HG02571 (cell line): ENCODE data around the gene NTN1.

Experiments
- ATAC-seq: cut with Tn5 transposase; IDR thresholded peaks from one replicate; pipeline ENCODE4 v1.9.1; 2021; ENCODE audit warnings: mild to moderate bottlenecking, moderate library complexity; ENCODE audit not compliant: unreplicated experiment

Gene NTN1

DNA sequence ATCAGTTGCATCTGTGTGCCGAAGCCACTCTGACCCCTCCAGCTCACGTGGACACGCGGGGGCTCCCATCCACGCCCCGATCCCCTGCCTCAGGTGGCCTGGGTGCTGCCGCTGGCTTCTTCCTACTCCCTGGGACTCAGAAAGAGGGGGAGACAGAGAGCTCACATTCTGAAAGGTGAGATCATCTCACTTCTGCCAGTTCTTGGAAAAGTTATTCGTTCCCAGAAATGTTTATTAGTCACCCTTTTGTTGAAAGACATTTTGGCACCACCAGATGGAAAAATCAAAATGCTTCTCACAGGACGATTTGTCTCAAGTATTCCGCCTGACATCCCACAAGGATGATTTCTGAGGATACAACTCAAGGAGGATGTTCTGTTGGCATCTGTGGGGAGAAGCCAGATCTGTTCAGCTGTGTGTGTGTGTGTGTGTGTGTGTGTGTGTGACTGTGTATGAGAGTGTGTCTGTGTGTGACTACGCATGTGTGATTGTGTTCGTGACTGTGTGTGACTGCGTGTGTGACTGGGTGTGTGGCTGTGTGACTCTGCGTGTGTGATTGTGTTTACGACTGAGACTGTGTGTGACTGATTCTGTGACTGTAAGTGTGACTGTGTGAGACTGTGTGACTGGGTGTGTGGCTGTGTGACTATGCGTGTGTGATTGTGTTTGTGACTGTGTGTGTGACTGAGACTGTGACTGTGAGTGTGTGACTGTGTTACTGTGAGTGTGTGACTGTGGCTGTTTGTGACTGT, 207.3 kb downstream of the NTN1 start:
- ATAC-seq: no peak

DNA sequence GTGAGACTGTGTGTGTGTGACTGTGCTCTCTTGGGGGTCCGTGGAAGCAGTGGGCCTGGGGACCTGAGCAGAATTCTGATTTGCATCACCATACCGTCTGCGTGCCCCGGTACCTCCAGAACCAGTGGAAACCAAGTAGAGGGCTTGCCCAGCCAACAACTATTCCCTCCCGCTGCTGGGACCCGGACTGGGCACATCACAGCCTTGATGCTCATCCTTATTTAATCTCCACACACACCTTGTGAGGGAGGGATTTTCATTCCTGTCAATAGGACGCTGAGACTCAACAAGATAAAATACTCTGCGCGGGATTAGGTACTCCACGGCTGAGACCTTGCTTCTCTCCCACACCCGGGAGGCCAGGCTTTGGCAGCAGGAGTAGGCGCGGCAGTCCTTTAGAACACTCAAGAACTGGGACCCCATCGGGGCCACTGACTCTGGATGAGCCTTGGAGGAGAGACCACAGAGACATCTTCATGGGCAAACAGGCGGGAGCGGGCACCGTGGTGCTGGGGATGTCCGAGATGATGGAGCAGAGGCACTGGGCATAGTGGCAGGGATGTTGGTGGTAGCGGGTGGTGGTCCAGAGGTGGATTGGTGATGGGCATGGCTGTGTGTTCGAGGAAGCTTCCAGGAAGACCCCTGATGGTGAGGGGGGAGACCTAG, 208.0 kb downstream of the NTN1 start:
- ATAC-seq: no peak

DNA sequence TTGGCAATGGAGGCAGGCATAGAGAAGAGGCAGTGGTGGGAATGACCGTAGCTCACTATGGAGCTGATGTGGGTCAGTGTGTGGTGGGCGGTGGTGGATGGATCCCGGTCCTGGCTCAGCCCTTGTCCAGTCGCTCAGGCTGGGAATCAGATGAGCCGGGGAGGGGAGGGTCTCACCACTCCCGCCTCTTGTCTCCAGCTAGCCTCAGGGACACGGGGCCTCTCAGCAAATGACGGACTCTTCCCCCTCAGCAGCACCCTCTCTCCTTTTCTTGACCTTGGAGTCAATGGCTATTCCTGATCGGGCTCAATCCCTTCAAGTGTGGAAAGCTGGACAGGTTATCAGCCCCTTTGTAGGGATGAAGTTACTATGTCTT, 208.5 kb downstream of the NTN1 start:
- ATAC-seq: no peak

DNA sequence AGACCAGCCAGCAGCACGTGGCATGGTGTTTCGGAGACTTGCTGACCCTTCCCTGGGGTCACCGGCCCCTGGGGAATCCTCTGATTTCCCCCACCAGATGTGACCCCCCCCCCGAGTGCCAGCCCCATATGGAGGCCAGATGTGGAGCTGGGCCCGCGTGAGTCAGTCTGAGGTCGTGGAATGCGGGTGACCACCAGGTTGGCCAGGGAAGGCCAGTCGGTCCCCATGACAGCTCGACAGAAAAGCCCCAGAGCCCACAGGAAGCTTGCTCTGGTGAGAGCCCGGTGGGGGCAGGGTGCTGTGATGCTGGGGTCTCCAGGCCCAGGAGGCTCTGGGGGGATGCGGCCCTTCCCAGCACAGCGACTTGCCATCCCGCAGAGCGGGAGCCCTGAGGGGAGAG, 209.0 kb downstream of the NTN1 start:
- ATAC-seq: no peak

GRCh38 chr17:9230861-9231260, 209.6 kb downstream of the NTN1 start:
- no peak for ATAC-seq

GRCh38 chr17:9231449-9232154, 210.3 kb downstream of the NTN1 start:
- no peak for ATAC-seq

DNA sequence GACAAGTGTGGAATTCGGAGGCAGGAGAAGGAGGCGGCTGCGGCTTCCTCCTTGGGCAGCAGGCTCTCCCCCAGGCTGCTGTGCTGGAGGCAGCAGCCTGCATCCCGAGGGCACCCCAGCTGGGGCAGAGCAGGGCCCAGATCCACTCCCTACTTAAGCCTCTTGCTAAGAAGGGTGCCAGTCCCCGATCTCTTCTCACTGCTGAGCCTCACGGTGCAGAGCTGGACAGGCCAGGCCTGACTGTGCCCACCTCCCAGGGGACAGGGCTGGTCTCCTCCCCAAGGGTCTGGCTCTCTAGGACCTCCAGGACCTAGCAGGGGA, 210.8 kb downstream of the NTN1 start:
- ATAC-seq: no peak

GRCh38 chr17:9232591-9233270, 211.4 kb downstream of the NTN1 start:
- ATAC-seq: no peak

GRCh38 chr17:9233271-9233599, 211.9 kb downstream of the NTN1 start:
- ATAC-seq: no peak

GRCh38 chr17:9233761-9234160, 212.5 kb downstream of the NTN1 start:
- no peak for ATAC-seq

GRCh38 chr17:9234389-9234945, 213.2 kb downstream of the NTN1 start:
- no peak for ATAC-seq

- no peak for ATAC-seq
Observed at GRCh38 chr17:9235346-9235745, 214.0 kb downstream of the NTN1 start.

DNA sequence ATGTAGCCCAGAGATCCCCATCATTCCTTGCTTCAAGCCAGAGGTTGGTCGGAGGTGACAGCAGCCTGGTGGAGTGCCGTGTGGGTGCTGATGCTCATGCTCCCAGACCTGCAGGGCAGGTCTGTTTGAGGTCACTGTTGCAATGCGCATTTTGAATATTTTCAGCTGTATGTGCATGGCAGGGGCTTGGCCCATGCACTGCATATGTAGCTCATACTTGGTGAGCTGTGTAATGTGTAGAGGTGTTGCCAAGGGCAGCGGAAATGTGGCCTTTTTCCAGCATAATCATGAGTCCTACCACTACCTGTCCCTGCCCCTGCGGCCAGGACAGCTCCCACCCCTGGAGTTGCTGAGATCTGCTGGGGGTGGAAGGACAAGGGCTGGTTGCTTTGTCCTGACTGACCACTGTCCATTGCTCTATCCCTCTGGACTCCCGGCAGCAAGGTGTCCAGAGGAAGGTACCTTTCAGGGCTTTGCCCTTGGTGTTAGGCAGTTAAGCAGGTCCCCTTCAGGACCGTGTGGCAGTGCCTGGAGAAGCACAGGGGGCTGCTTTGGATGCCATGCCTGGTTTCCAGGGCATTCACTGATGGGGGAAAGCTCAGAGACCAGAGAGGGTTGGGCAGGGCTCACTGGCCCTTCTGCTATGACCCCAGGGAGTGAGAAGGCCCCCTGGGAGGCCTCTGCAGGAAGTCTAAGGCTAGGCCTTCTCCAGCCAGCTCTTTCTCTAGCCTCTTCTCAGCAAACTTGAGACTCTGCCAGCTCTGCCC, 215.2 kb downstream of the NTN1 start:
- ATAC-seq: no peak

DNA sequence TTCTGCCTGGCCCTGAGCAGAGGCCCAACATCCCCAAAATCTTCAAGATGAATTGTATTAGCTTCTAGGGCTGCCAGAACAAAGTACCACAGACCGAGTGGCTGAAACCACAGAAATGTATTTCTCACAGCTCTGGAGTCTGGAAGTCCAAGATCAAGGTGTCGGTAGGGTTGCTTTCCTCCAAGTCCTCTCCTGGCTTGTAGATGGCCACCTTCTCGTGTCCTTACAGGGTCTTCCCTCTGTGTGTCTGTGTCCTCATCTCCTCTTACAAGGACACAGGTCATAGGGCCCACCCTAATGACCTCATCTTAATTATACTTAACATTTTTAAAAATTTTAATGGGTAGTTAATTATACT, 215.7 kb downstream of the NTN1 start:
- no peak for ATAC-seq

GRCh38 chr17:9237661-9238301, 216.5 kb downstream of the NTN1 start:
- ATAC-seq: no peak

- ATAC-seq: no peak
Observed at GRCh38 chr17:9238340-9239245, 217.3 kb downstream of the NTN1 start.

- peak; percentile 6 for ATAC-seq
Observed at GRCh38 chr17:9239246-9239792, 218.0 kb downstream of the NTN1 start.

DNA sequence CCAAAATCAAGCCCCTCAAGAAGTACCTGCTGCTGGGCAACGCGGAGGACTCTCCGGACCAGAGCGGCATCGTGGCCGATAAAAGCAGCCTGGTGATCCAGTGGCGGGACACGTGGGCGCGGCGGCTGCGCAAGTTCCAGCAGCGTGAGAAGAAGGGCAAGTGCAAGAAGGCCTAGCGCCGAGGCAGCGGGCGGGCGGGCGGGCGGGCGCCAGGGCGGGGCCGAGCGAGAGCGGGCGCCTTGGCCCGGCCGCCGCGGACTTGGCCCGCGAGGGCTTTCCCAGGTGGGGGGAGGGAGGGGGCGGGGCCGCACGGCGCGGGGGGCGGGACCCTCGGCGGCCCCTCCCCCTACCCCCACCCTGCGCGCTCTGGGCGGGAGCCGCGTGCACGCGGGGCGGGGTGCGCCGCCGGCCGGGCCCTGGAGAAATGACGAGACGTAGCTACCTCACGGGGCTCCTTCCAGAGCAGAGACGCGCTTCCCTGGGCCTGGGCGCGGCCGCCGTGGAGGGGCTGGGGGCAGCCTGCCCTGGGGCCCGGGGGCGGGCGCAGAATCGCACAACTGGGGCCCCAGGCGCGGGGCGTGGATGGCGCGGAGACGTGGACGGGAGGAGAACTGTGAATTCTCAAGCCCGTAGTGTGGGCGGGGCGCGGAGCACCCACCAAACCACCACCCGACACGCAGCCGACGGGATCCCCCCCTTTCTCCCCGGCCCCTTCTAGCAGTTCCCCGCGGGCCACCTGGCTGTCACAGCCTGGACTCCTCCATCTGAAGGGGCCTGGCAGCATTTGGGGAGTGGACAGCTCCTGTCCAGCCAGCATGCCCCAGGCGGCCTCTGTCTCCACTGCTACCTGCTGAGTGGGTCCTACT, 218.7 kb downstream of the NTN1 start:
- ATAC-seq: peak; percentile 52
